ENCODE data around the gene EVPL. TPM values are rescaled to one million over a fixed set of nuclear protein-coding genes. Genes with fewer than 3 reads are reported as not detected.
A peak's percentile ranks its signal among the peaks of the same experiment; 100 is the strongest.

EVPL gene
- total RNA-seq, 2 experiments from 2014 or later = 0.34 to 0.47 TPM

- H3K27ac Mint-ChIP-seq = no peak overlapping the region
- no peaks in the 10 kb centered on the region for H3K27me3 Mint-ChIP-seq (ENCODE audit: low read depth)
- ChIA-PET CTCF (interaction anchor here (0.6 to 5.6 kb wide), 62 partner anchors 9 to 610 kb away, joined by 3 to 122 read pairs (median 6); partner anchors contain the start of genes ACOX1, CDK3, EXOC7 and GALR2), POLR2A (interaction anchor here (0.7 to 1.4 kb wide), 5 partner anchors 15 to 265 kb away, joined by 3 to 8 read pairs (median 3); partner anchors contain the start of gene EXOC7)
- peaks cover 8% of the 10 kb centered on the region for H3K4me1 Mint-ChIP-seq (ENCODE audit: low read depth)
- DNase-seq = peak; percentile 84
- H3K4me3 Mint-ChIP-seq = no peak overlapping the region
- ATAC-seq = peak; percentile 99
- H3K36me3 Mint-ChIP-seq (ENCODE audit: low read depth) = no peaks in the 10 kb centered on the region
- H3K9me3 Mint-ChIP-seq (ENCODE audit: insufficient read depth) = no peaks in the 10 kb centered on the region
These were observed 12.8 kb downstream of the EVPL start for GRCh38 chr17:76014100-76014924.

GRCh38 chr17:76013377-76013932 lies 13.7 kb downstream of the EVPL start:
- Mint-ChIP-seq H3K4me1 (ENCODE audit: low read depth) (peaks cover 8% of the 10 kb centered on the region), H3K27me3 (ENCODE audit: low read depth) (no peaks in the 10 kb centered on the region), H3K9me3 (ENCODE audit: insufficient read depth) (no peaks in the 10 kb centered on the region), H3K27ac (no peak overlapping the region), H3K4me3 (no peak overlapping the region), H3K36me3 (ENCODE audit: low read depth) (no peaks in the 10 kb centered on the region)
- ChIA-PET POLR2A (interaction anchor here (0.6 to 1.4 kb wide), 3 partner anchors 16 to 719 kb away, joined by 3 to 8 read pairs (median 3); no protein-coding TSS in a partner anchor), CTCF (interaction anchor here (1.0 to 5.6 kb wide), 52 partner anchors 10 to 385 kb away, joined by 3 to 122 read pairs (median 6); partner anchors contain the start of genes ACOX1, CDK3, EXOC7 and GALR2)
- ATAC-seq (no peak), DNase-seq (no peak)

GRCh38 chr17:76011951-76012350 lies 15.2 kb downstream of the EVPL start:
- ATAC-seq (no peak), DNase-seq (no peak)
- H3K4me3 Mint-ChIP-seq = no peak overlapping the region
- no peaks in the 10 kb centered on the region for H3K9me3 Mint-ChIP-seq (ENCODE audit: insufficient read depth)
- CTCF ChIA-PET = interaction anchor here (0.8 to 5.6 kb wide), 5 partner anchors 8 to 267 kb away, joined by 3 to 122 read pairs (median 5); partner anchors contain the start of gene CDK3
- peaks cover 8% of the 10 kb centered on the region for H3K4me1 Mint-ChIP-seq (ENCODE audit: low read depth)
- POLR2A ChIA-PET = no interaction called here
- no peak overlapping the region for H3K27ac Mint-ChIP-seq
- no peaks in the 10 kb centered on the region for H3K36me3 Mint-ChIP-seq (ENCODE audit: low read depth)
- no peaks in the 10 kb centered on the region for H3K27me3 Mint-ChIP-seq (ENCODE audit: low read depth)

GRCh38 chr17:76009969-76010661 lies 17.0 kb downstream of the EVPL start:
- no peak for ATAC-seq
- ChIA-PET CTCF (interaction anchor here (0.6 to 5.6 kb wide), 6 partner anchors 9 to 388 kb away, joined by 3 to 122 read pairs (median 4); partner anchors contain the start of genes CDK3 and MRPL38), POLR2A (interaction anchor here (0.5 kb wide), 1 partner anchor 20 kb away, joined by 3 read pairs; no protein-coding TSS in a partner anchor)
- Mint-ChIP-seq H3K4me1 (ENCODE audit: low read depth) (peaks cover 15% of the 10 kb centered on the region), H3K9me3 (ENCODE audit: insufficient read depth) (no peaks in the 10 kb centered on the region), H3K36me3 (ENCODE audit: low read depth) (peaks cover 3% of the 10 kb centered on the region), H3K27ac (no peak overlapping the region), H3K4me3 (no peak overlapping the region), H3K27me3 (ENCODE audit: low read depth) (no peaks in the 10 kb centered on the region)
- DNase-seq = no peak

- CTCF ChIA-PET = interaction anchor here (1.2 to 1.9 kb wide), 2 partner anchors 9 to 10 kb away, joined by 6 read pairs; partner anchors contain the start of gene CDK3
- DNase-seq = no peak
- peaks cover 15% of the 10 kb centered on the region for H3K4me1 Mint-ChIP-seq (ENCODE audit: low read depth)
- H3K36me3 Mint-ChIP-seq (ENCODE audit: low read depth) = peaks cover 3% of the 10 kb centered on the region
- no peak overlapping the region for H3K4me3 Mint-ChIP-seq
- ATAC-seq = no peak
- no peak overlapping the region for H3K27ac Mint-ChIP-seq
- H3K27me3 Mint-ChIP-seq (ENCODE audit: low read depth) = no peaks in the 10 kb centered on the region
- H3K9me3 Mint-ChIP-seq (ENCODE audit: insufficient read depth) = no peaks in the 10 kb centered on the region
- POLR2A ChIA-PET = no interaction called here
These were observed 17.7 kb downstream of the EVPL start for GRCh38 chr17:76009447-76009846.

GRCh38 chr17:76008630-76009425 lies 18.3 kb downstream of the EVPL start:
- Mint-ChIP-seq H3K36me3 (ENCODE audit: low read depth) (peaks cover 3% of the 10 kb centered on the region), H3K4me3 (no peak overlapping the region), H3K27ac (no peak overlapping the region), H3K27me3 (ENCODE audit: low read depth) (no peaks in the 10 kb centered on the region), H3K4me1 (ENCODE audit: low read depth) (peaks cover 9% of the 10 kb centered on the region), H3K9me3 (ENCODE audit: insufficient read depth) (no peaks in the 10 kb centered on the region)
- DNase-seq (no peak), ATAC-seq (no peak)
- POLR2A ChIA-PET = no interaction called here
- CTCF ChIA-PET = interaction anchor here (1.0 to 2.2 kb wide), 7 partner anchors 9 to 538 kb away, joined by 3 to 8 read pairs (median 5); partner anchors contain the start of genes CDK3, MRPL38 and TRIM47

- Mint-ChIP-seq H3K4me1 (ENCODE audit: low read depth) (peaks cover 8% of the 10 kb centered on the region), H3K36me3 (ENCODE audit: low read depth) (peaks cover 3% of the 10 kb centered on the region), H3K27me3 (ENCODE audit: low read depth) (no peaks in the 10 kb centered on the region), H3K27ac (no peak overlapping the region), H3K9me3 (ENCODE audit: insufficient read depth) (no peaks in the 10 kb centered on the region), H3K4me3 (no peak overlapping the region)
- ATAC-seq = no peak
- no peak for DNase-seq
- ChIA-PET POLR2A (interaction anchor here (0.6 kb wide), 1 partner anchor 102 kb away, joined by 3 read pairs; no protein-coding TSS in a partner anchor), CTCF (interaction anchor here (1.0 to 2.2 kb wide), 6 partner anchors 8 to 538 kb away, joined by 3 to 8 read pairs (median 5); partner anchors contain the start of genes CDK3, MRPL38 and TRIM47)
These were observed 18.9 kb downstream of the EVPL start for GRCh38 chr17:76008208-76008607.

- ATAC-seq (no peak), DNase-seq (no peak)
- no peak overlapping the region for H3K4me3 Mint-ChIP-seq
- no peaks in the 10 kb centered on the region for H3K27me3 Mint-ChIP-seq (ENCODE audit: low read depth)
- CTCF ChIA-PET = interaction anchor here (1.0 to 2.2 kb wide), 6 partner anchors 8 to 539 kb away, joined by 3 to 8 read pairs (median 5); partner anchors contain the start of genes CDK3, MRPL38 and TRIM47
- no peak overlapping the region for H3K27ac Mint-ChIP-seq
- no peaks in the 10 kb centered on the region for H3K9me3 Mint-ChIP-seq (ENCODE audit: insufficient read depth)
- POLR2A ChIA-PET = interaction anchor here (0.6 kb wide), 1 partner anchor 102 kb away, joined by 3 read pairs; no protein-coding TSS in a partner anchor
- H3K36me3 Mint-ChIP-seq (ENCODE audit: low read depth) = peaks cover 3% of the 10 kb centered on the region
- peaks cover 8% of the 10 kb centered on the region for H3K4me1 Mint-ChIP-seq (ENCODE audit: low read depth)
These were observed 19.3 kb downstream of the EVPL start for GRCh38 chr17:76007850-76008165.

- Mint-ChIP-seq H3K4me3 (no peak overlapping the region), H3K36me3 (ENCODE audit: low read depth) (peaks cover 3% of the 10 kb centered on the region), H3K27me3 (ENCODE audit: low read depth) (no peaks in the 10 kb centered on the region), H3K9me3 (ENCODE audit: insufficient read depth) (no peaks in the 10 kb centered on the region), H3K4me1 (ENCODE audit: low read depth) (peaks cover 8% of the 10 kb centered on the region), H3K27ac (no peak overlapping the region)
- POLR2A ChIA-PET = interaction anchor here (0.6 kb wide), 1 partner anchor 101 kb away, joined by 3 read pairs; no protein-coding TSS in a partner anchor
- DNase-seq (no peak), ATAC-seq (no peak)
- CTCF ChIA-PET = interaction anchor here (1.0 to 2.9 kb wide), 5 partner anchors 9 to 272 kb away, joined by 3 to 22 read pairs (median 5); partner anchors contain the start of genes MRPL38 and TRIM47
These were observed 19.8 kb downstream of the EVPL start for GRCh38 chr17:76007131-76007849.

All from activated CD8-positive, alpha-beta T cell treated with anti-CD3 and anti-CD28 coated beads, Interleukin-2, amount 10 ng/mL, durations not matched to agents 7 days and 5 days (primary cell).